GM21529 (cell line): Measurements from ENCODE around the gene PTCD1.

Experiments
- ATAC-seq: cut with Tn5 transposase; IDR thresholded peaks from one replicate; pipeline ENCODE4 v1.9.1; 2021; ENCODE audit not compliant: unreplicated experiment

PTCD1 gene

GRCh38 chr7:99372275-99373090, 66.1 kb downstream of the PTCD1 start:
- ATAC-seq, result no peak

- no peak for ATAC-seq
These were observed 67.2 kb downstream of the PTCD1 start for GRCh38 chr7:99371376-99371920.

- no peak for ATAC-seq
These were observed 68.7 kb downstream of the PTCD1 start for GRCh38 chr7:99369767-99370391.

- ATAC-seq, result no peak
These were observed 69.7 kb downstream of the PTCD1 start for GRCh38 chr7:99368750-99369389.
